NCI-H748 (cell line): ENCODE measurements around the gene AEN.

ENCODE experiments used
- DNase-seq: peaks from one replicate; lab custom pipeline; 2025; ENCODE audit not compliant: unreplicated experiment; lab: John Stamatoyannopoulos, UW

Gene AEN, protein sequence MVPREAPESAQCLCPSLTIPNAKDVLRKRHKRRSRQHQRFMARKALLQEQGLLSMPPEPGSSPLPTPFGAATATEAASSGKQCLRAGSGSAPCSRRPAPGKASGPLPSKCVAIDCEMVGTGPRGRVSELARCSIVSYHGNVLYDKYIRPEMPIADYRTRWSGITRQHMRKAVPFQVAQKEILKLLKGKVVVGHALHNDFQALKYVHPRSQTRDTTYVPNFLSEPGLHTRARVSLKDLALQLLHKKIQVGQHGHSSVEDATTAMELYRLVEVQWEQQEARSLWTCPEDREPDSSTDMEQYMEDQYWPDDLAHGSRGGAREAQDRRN

GRCh38 chr15:88620995-88621772 is at the start of gene AEN:
AEN (plus strand) TSS chr15:88621340; CDS start chr15:88626210, 4,870 bp downstream.
- DNase-seq, result peak; percentile 94

DNA sequence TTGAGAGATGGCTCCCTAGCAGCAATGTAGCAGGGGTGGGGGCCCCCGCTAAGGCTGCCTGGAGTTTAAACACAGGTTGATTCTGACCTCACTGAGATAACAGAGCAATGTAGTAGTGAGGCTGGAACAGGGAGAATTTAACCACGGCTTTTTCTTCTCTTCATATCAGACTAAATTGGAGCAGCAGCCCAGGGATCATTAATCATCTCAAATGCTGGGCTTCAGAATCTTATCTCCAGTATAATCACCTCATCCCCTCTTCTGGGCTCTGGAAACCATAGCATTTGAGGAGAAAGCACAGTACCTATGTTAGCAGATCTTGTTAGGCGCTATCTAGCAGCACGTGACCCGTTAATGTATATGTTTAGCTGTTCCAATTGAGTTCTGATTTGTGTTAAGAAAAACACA is 49.3 kb upstream of the AEN start:
- DNase-seq, result no peak

- DNase-seq, result no peak
Observed at GRCh38 chr15:88574077-88574476, 47.1 kb upstream of the AEN start.

GRCh38 chr15:88574655-88575054 is 46.5 kb upstream of the AEN start:
- DNase-seq, result peak; percentile 76

GRCh38 chr15:88579322-88579721 is 41.8 kb upstream of the AEN start:
- DNase-seq, result no peak

- DNase-seq, result peak; percentile 20
Observed at GRCh38 chr15:88580532-88580931, 40.6 kb upstream of the AEN start.

GRCh38 chr15:88586401-88587162 is 34.6 kb upstream of the AEN start:
- no peak for DNase-seq

DNA sequence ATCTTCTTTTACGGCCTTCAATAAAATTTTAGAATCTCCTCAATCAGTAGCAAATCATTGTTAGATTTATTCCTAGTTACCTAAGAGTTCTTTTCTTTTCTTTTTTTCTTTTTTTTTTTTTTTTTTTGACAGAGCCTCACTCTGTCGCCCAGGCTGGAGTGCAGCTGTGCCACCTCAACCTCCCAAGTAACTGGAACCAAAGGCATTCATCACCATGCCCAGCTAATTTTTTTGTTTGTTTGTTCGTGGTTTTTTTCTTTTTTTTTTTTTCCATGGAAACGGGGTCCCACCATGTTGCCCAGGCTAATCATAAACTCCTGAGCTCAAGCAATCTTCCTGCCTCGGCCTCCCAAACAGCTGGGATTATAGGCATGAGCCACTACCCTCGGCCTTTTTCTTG is 30.4 kb upstream of the AEN start:
- DNase-seq, result no peak

DNA sequence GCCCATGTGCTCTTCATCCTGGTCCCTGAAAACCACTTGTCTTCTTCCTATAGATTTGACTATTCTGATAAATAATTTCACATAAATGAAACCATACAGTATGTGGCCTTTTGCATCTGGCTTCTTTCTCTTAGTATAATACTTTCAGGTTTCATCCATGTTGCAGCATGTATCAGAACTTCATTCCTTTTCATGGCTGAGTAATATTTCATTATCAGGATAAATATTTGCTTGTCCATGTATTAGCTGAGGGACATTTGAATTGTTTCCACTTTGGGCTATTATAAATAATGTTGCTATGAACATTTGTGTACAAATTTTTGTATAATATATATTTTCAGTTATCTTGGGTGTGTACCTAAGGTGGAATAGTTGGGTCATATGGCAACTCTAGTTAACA is 29.8 kb upstream of the AEN start:
- no peak for DNase-seq

DNA sequence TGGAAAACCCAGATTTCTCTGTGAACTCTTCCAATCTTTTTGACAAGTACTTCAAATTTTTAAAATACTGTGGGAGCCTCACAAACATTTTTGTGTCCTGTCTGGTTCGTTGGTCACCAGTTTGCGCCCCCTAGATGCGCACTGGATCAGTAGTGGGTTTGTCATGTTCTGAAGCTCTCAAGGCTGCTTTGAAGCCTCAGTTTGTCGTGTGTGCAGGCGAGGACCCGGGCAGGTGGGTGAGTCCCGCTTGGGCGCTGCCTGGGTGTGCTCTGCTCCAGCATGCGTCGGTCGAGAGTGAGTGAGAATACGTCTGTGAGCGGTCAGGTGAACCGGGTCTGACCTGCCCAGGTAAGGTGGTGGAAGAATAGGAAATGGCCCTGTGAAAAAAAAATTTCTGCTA is 17.3 kb upstream of the AEN start:
- peak; percentile 72 for DNase-seq

GRCh38 chr15:88604381-88605188 is 16.6 kb upstream of the AEN start:
- peak; percentile 81 for DNase-seq

DNA sequence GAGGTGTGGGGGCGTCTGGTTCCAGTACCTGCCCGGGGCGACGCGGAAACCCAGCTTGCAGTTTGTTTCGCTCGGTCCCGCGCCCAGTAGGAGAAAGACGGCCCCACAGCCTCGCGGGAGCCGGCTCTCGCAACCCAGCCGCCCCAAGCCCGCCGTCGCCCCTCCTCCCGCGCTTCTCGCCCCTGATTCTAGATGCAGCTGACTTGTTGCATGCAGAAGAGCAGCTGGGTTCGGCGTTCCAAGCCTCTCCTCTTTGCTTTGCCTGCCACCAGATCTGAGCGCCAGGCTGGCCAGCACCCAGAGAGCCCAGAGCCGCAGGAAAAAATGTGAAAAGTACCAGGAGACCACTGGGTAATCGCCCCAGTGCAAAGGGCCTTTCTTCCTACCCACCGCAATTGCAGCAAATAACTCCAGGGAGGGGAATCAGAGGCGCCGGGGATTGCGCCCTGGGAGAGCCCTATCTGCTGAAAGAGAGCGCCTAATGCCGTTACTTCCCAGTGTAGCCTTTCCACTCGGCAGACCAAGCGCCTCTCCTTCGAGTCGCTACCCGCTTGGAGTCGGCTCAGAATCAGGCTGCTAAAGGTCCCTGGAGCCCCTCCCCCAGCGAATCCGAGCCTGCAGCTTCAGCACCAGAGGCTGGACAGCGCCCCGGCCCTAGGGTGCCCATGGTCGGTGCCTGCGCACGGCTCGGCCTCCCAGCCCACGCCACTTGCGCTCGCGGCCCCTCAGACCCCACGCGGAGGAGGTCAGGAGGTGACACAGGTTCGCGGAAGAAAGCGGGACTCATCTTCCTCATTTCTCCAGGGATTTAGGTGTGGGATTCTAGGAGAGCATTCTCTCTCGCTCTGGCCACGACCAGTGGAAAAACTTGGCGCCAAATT is 15.7 kb upstream of the AEN start:
- DNase-seq, result peak; percentile 77

DNA sequence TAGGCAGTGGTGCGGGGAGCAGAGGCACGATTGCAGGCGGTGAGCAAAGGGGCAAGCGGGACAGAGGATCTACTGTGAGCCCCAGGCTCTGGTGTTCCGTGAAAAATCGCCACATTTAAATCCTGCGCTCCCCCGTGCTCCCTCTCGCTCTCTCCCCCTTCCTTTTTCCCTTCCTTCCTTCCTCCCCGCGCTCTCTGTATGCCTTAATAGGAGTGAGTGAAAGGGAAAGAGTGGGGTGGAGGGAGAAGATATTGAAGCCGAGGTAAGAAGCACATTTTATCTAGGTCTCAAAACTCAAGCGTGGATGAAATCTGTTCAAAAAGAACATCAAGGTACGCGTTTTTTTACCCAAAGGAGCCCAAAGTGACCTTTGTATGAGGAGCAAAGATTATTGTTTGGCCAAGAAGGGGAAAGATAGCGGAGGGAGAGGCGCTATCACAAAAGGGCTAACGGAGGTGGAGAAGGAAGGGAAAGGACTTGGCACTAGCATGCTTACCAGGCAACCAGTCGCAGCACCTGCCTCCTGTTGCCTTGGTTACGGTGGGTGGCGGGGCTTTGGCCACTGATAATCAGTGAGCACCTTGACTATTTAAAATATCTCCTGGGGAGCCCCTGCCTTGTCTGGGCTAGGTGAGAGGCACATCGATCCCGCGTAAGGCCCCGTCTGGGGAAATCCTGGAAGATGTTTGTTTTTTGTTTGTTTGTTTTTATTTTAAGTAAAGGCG is 14.9 kb upstream of the AEN start:
- DNase-seq, result peak; percentile 87

- DNase-seq, result peak; percentile 8
Observed at GRCh38 chr15:88607951-88608350, 13.2 kb upstream of the AEN start.

DNA sequence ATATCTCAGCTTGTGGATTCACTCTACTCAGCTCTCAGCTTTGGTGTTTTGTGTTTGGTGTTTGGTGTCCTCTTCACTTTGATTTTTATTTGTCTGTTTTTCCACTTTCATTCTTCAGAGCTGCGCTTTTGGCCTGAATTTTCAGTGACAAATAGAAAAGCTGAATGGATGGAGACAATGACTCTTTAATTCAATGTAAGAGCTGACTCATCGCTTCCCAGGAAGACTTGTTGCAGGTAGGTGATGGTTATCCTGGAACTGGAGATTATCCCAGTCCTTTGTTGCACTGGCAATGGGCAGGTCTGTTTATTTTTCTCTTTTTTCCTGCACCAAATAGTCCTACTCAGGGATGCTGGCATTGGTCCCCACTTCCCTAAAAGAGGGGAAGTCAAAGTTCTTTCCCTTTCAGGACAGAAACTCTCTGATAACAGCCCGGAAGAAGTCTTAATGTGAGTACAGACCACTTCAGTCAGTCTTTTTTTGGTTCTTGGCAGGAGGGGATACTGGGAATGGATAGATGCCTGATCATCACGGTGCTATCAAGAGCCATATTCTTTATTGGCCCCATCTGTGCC is 12.4 kb upstream of the AEN start:
- DNase-seq, result no peak

- peak; percentile 22 for DNase-seq
Observed at GRCh38 chr15:88609344-88610090, 11.6 kb upstream of the AEN start.

DNA sequence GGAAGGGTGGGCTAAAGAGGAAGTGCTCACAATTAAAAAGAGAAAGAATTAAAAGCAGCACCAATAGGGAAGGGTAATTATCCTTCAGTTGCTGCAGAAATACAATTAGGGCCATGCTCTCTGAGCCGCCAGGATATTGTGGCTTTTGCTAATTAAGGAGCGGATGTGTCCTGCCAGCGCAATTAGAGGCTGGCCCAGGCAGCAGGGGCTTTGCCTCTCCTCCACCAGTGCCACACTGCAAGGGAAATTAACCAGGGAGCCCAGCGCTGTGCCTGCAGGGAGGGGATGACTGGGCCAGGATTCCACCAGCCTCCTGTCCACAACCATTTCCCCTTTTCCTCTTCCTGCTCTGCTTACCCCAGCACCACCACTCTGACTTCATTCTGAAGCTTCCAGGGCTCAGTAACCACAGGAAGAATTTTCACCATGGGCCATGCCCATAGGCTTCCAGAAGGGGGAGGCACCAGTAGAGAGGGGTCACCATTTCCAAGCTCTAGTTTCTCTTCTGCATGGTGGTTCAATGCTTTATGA is 10.4 kb upstream of the AEN start:
- DNase-seq, result peak; percentile 35
